SK-N-SH (cell line): ENCODE measurements around the gene PAQR6.

Experiments used
- CTCF ChIP-seq: fragments of 200-600 bp; sonication (generic); IDR thresholded peaks from 2 replicates; pipeline ENCODE4 v1.6.1; 2017; ENCODE audit warnings: antibody characterized with exemption, mild to moderate bottlenecking, moderate library complexity
- EP300 ChIP-seq, 2 experiments: IDR thresholded peaks; 2 replicates each; pipeline versions ENCODE4 v1.4.0 to v1.6.1; 2012; ENCODE audit warnings: borderline replicate concordance in 1 of 2, low read depth in 1 of 2, low read length in 1 of 2
- JUND ChIP-seq: IDR thresholded peaks from 2 replicates; pipeline ENCODE4 v1.4.0; 2012
- MEF2A ChIP-seq: IDR thresholded peaks from 2 replicates; pipeline ENCODE4 v1.4.0; 2012; ENCODE audit warnings: low read depth, borderline replicate concordance
- RAD21 ChIP-seq: IDR thresholded peaks from 2 replicates; pipeline ENCODE4 v1.6.1; 2012; ENCODE audit warnings: mild to moderate bottlenecking, low read length
- REST ChIP-seq: IDR thresholded peaks from 2 replicates; pipeline ENCODE4 v1.6.1; 2012; ENCODE audit warnings: mild to moderate bottlenecking, low read depth, low read length, moderate library complexity
- USF2 ChIP-seq: fragments of 150-350 bp; IDR thresholded peaks from 2 replicates; pipeline ENCODE4 v1.6.1; 2017; ENCODE audit warnings: antibody characterized with exemption, low read length, low read depth, borderline replicate concordance

- TF ChIP-seq MEF2A (no peak), EP300 (IDR thresholded peaks at IDR 0.05; ENCODE audit: borderline replicate concordance in 1 of 2, low read depth in 1 of 2, low read length in 1 of 2) (no peak), CTCF (no peak), USF2 (no peak), REST (no peak), JUND (no peak), RAD21 (no peak)
Measured at GRCh38 chr1:156281693-156282478, 34.0 kb upstream of the PAQR6 start.
